Head of caudate nucleus (tissue), 42 donors: Measurements from ENCODE around the gene CARF.
A peak's percentile ranks its signal among the peaks of the same experiment; 100 is the strongest.
"Not testable (repeated sequence)": the region's sequence is repeated elsewhere in the genome, so short reads cannot be mapped to it uniquely, and the experiment has no call there.

ENCODE experiments used
- DNase-seq, 42 donors: peaks; one replicate each; pipeline versions ENCODE4 v3.0.0 to v3.0.0-alpha.2; 2020 to 2021; ENCODE audit warnings: mixed read lengths in 7 of 42
- intact Hi-C: fragments of 100-400 bp; cut with DNase I; formaldehyde crosslinking; loops from one replicate; pipeline ENCODE4 v1.15.0; 2022

The CARF gene

DNA sequence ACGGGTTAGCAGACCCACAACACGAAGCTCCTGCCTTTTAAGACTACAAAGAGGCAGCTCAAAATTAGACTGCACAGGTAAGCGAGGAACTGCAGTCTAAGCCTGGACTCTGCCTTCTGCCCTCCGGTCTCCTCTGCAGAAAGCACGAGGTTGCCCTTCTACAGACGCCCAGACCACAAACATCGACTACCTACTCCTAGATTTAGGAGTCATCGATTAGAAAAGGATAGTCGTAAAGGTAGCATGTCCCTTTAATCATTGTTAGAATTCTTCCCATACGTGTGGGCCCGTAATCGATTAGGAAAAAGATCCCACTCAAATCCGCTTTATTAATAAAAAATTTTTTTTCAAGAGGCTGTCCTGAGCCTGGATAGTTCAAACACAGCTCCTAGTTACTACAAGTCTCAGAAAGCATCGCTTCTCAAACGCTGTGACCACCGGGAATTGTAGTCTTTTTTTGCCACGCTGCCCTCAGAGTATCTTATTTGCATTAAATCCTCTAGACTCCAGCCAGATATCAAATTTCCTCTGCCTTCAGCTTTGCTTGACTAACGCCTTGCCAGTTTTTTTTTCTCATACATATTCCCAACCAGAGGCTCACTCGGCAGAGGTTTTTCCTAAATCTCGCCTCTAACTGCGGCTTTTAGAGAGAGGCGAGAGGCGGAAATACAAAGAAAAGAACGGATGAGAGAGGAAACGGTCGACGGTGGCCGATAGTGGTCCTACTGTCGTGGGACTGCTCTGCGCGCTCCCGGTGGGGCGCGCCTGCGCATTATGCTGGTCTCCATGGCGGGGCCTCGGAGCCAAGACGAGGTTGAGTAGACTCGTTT lies at the start of gene CARF, which contains the start of gene WDR12:
TSS of gene CARF (plus strand) at position 764 of the 830 bp plus-strand sequence. CDS start 29,628 bp downstream, outside the sequence.
TSS of gene WDR12 (minus strand) at position 162 of the 830 bp plus-strand sequence. CDS start 197 bp downstream, outside the sequence.
- DNase-seq: peak; percentile 87 to 98 (median 94)
- intact Hi-C loops: loop anchor here (10.0 kb wide), 1 partner anchor 413 kb away; the partner anchor contains the start of gene ABI2

DNA sequence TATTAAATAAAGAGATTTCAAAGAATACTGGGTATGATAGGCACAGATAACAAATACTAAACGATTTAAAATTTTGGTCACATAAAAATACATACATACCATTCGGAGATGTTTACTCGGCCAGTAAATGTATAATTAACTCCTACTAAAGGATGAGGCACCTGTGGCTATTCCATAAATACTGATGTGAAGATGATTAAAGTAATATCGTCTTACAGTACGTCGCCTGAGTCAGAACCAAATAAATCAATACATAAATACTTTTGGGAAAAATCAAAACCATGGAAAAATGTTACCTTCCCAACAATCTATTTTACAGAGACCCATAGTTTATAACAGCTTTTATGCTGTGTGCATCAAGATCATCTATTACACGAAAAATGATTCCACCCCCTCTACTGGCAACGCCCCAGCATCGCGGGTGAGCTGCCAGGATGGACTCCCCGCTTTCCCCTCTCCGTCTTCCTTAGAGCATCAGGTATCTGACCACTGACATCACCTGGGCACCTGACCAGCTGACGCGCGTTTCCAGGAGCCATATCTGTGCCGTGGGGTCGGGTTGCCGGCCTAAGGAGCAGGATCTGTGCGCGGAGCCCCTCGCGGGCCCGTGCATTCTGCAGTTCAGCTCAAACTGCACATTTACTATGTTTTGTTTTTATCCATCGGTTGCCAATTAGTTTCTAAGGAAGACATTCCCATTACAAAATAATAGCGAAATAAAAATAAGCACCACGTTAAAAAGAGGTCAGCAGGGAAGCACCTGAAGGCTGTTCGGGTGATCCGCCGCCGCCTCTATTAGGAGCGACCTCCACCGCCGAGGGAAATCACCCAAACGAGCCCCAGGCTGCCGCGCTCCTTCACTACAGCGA lies 41.4 kb upstream of the CARF start:
- DNase-seq: peak; percentile 33 to 80 (median 63)
- intact Hi-C loops: no loop called here

DNA sequence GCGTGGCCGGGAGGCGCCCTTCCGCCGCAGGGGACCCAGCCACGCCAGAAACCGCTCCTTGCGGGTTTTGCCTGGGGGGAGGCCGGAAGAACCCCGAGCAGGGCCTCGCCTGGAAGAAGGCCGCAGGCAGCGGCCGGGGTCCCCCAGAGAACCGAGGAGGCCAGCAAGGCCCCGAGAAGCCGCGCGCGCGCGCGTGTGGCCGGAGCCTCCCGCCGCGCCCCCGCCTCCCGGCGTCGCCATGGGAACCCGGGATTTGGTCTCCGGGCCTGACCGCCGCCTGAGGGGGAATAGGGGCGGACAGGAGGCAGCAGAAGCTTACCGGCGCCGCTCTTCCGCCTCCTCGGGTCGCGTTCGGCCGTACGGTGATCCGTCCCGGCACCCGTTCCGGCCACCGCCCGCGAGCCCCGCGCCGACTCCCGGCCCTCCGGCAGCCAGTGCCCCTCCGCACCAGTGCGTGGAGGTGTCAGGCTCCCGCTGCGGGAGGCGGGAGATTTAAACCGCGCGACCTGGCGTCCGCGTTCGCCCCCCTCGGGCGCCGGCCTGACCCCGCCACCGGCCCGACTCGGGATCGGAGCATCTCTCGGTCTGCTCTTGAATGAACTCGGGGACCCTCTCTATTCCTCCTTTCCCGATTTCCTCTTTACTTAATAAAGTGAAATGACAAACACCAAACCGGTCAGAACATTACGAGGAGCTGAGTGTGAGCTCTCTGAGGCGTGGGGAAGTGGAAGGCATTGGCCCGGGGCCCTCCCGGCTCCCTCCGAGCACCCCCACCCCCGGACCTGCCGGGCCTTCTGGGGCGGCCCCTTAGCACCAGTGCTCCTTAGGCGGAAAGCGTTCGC lies 40.6 kb upstream of the CARF start, which contains the start of gene ICA1L:
TSS of gene ICA1L (minus strand) at position 467 of the 842 bp plus-strand sequence. CDS start 42,757 bp downstream, outside the sequence.
- intact Hi-C loops: no loop called here
- peak in 41 of 42 donors; percentile 27 to 82 (median 66) for DNase-seq

GRCh38 chr2:202877699-202878098 lies 34.4 kb upstream of the CARF start:
- no peak for DNase-seq
- intact Hi-C loops: no loop called here

- intact Hi-C loops: no loop called here
- DNase-seq: no peak
These were observed 30.5 kb upstream of the CARF start for GRCh38 chr2:202881570-202881969.

GRCh38 chr2:202883987-202884675 lies 27.9 kb upstream of the CARF start:
- no peak for DNase-seq
- intact Hi-C loops: no loop called here

DNA sequence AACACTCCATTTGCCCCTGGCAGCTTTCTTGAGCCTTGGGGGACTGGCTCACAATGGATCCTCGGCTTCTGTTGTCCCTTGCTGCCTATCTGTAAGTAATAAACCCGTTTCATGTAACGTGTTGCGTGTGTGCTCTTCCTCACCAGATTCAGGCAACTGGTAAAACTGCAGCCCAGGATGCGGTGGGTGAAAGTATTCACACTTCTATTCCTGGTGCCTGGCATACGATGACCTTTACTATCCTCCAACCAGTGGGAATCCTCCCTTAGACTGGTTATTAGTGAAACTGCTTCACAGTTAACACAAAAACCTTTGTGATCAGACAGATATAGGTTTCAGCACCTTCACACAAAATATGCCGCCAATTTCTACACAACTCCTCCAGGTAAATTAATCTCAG lies 26.9 kb upstream of the CARF start:
- no peak for DNase-seq
- intact Hi-C loops: no loop called here

DNA sequence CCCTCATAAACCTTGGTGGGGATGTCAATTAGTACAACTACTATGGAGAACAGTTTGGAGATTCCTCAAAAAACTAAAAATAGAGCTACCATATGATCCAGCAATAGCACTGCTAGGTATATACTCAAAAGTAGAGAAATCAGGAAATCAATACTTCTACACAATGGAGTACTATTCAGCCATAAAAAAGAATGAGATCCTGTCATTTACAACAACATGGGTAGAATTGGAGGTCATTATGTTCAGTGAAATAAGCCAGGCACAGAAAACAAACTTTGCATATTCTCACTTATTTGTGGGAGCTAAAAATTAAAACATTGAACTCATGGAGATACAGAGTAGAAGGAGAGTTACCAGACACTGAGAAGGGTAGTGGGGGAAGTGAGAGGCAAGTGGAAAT lies 6.6 kb upstream of the CARF start:
- DNase-seq, intact Hi-C loops: not testable (repeated sequence)

DNA sequence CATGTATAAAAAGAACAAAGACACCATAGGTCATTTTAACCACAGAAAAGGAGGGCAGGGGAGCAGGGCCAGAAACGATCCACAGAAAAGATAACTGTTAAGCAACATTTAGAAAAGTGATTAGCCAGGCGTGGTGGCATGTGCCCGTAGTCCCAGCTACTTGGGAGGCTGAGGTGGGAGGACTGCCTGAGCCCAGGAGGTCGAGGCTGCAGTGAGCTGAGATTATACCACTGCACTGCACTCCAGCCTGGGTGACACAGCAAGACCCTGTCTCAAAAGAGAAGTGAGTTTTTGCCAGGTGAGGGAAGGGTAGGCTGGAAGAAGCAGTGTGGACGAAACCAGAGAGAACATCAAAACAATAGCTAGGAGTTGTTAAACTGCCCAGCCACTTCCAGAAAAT lies 3.9 kb upstream of the CARF start:
- DNase-seq: no peak
- intact Hi-C loops: no loop called here

DNA sequence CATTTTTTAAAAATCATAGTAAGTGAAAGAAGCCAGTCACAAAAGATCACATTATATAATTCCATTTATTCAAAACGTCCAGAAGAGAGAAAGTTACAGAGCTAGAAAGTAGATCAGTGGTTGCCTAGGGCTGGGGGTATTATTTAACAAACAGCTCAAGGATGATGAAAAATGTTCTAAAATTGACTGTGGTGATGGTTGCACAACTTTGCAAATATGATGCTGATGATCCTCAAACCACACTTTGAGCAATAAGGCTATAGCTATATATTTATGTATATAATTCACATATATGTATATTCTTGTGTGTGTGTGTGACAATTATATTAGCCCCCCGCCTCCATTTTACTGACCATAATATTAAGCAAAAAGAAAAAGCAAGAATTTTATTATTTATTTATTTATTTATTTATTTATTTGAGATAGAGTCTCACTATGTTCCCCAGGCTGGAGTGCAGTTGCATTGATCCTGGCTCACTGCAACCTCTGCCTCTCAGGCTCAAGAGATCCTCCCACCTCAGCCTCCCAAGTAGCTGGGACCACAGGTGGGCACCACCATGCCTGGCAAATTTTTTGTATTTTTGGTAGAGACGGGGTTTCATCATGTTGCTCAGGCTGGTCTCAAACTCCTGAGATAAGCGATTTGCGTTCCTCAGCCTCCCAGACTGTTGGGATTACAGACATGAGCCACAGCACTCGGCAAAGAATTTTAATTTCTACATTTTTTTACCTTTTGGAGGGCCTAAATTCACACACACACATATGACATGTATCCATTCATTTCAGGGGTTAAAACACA lies 2.5 kb upstream of the CARF start:
- intact Hi-C loops: loop anchor here (10.0 kb wide), 1 partner anchor 415 kb away; the partner anchor contains the start of gene ABI2
- no peak for DNase-seq

DNA sequence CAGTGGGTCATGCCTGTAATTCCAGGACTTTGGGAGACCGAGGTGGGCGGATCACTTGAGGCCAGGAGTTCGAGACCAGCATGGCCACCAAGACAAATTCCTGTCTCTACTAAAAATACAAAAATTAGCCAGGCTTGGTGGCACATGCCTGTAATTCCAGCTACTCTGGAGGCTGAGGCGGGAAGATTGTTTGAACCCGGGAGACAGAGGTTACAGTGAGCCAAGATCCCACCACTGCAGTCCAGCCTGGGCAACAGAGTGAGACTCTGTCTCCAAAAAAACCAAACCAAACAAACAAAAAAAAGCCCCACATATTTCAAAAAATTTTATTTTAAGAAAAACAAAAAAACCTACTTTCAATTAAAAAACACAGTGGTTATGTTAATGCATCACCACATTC lies 1.8 kb upstream of the CARF start:
- not testable (repeated sequence) for DNase-seq
- intact Hi-C loops: loop anchor here (10.0 kb wide), 1 partner anchor 415 kb away; the partner anchor contains the start of gene ABI2

DNA sequence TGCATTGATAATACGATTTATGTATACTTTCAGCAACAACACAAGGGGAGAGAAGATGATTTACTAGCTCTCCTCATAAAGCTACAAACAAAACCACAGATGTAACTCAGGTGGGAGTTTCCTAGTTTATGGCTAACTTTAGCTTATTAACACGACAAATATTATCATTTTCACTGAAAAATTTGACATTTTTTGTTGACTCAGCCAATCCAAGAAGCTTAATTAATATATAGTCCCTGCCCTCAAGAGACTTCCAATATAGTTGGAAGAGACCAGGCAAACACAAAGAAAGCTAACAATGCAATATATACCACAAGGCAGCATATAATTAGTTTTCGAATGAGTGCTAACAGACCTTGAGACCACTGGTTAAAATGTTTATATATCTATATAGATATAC lies 1.4 kb upstream of the CARF start:
- intact Hi-C loops: loop anchor here (10.0 kb wide), 1 partner anchor 414 kb away; the partner anchor contains the start of gene ABI2

GRCh38 chr2:202911203-202911511 lies 918 bp upstream of the CARF start:
- DNase-seq: no peak
- intact Hi-C loops: loop anchor here (10.0 kb wide), 1 partner anchor 414 kb away; the partner anchor contains the start of gene ABI2

More for the DNA sequence above, 1.4 kb upstream of the CARF start:
- DNase-seq: no peak

DNA sequence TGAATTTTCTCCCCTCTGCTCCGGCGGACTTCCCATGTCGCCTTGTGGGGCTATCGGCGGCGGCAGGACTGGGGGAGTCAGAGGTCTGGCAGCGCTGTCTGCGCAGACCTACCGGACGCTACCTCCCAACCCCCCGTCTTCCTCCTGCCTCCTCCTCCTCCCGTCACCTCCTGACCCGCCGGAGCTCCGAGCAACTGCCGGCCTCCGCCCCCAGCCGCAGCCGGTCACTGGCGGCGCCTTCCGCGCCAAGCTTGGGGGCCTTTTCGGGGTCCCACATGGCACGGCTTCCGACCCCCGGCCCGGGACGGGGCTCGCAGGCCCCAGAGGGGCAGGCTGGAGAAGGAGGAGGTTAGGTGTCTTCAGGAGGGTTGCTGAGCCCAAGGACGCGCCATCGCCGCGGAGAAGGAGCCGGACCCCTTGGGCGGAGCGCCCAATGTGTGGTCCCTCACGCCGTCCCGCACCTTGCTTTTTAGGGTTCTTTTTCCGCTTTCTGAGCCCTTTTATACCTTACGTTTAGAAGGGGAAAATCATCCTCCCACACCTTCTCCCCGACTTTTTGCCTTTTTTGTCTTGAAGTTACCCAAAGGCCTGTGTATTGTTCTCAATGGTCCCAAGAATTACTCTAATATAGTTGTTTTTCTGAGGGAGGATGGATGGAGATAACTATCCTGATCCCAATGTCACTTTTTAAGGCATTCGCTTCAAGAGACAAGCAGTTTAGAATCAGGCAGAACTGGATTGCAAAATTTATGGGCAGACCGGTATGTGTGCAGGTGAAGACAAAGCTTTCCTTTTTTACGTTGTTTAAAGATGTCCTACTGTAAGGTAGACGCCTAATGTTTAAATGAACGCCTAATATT lies 497 bp downstream of the CARF start:
- intact Hi-C loops: loop anchor here (10.0 kb wide), 1 partner anchor 412 kb away; the partner anchor contains the start of gene ABI2
- peak in 7 of 42 donors; percentile 4 to 21 (median 11) for DNase-seq

- intact Hi-C loops: loop anchor here (10.0 kb wide), 1 partner anchor 406 kb away; the partner anchor contains the start of gene ABI2
- DNase-seq: no peak
These were observed 6.8 kb downstream of the CARF start for GRCh38 chr2:202918860-202919259.
